SHP77 (cell line): ENCODE results near the gene THUMPD2.
"Not testable (repeated sequence)": the region's sequence is repeated elsewhere in the genome, so short reads cannot be mapped to it uniquely, and the experiment has no call there.

Experiments
- DNase-seq, 2 experiments: peaks; one replicate each; lab custom pipeline; 2025; lab: John Stamatoyannopoulos, UW

The THUMPD2 gene

DNA sequence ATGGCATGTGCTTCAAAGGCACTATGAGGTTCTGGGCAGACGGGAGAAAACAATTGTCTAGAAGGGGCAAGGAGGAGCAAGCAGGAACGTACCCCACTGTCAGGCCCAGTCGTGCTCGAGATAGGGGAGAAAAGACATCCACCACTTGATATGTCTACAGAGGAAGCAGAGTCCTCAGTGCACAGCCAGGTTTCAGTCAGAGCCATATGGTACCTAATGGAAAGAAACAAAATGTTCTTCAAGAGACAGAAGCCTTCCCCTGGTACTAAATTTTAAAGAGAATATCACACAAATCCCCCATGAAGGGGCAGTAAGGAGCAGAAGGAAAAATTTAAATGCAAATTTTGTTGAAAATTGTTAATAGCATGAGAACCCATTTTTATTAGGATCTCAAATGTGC lies 21.9 kb downstream of the THUMPD2 start:
- DNase-seq = no peak

DNA sequence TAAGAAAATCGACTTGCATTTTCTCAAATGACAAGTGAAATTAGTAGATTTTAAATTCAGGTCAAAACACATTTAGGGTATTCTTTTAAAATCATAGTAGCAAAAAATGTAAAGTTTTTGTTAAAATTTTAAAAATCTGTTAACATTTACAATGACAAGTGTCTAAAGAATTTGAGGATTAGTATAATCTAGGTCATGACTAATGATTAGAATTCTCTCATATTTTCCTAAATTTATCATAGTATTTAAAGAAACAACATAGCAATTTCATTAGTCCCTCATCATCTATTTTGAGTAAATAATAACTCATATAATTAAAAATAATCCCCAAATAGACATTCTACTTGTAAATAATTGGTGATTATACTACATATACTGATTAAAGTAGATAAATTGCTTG lies 23.6 kb downstream of the THUMPD2 start:
- DNase-seq = no peak

DNA sequence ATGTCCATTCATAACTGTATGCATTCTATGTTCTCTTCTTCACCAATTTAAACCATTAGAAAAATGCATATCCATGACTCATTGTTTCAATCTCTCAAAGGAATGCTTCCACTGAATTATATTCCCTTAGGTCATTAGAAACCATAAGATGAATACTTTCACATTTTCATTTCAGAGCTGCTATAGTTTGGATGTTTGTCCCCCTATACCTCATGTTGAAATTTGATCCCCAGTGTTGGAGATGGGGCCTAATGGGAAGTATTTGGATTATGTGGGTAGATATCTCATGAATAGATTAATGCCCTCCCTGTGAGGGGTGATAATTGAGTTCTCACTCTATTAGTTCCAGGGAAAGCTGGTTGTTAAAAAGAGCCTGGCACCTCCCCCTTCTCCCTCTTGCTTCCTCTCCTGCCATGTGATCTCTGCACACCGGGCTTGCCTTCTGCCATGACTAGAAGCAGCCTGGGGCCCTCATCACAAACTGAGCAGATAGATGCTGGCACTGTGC lies 35.7 kb downstream of the THUMPD2 start:
- DNase-seq = no peak

DNA sequence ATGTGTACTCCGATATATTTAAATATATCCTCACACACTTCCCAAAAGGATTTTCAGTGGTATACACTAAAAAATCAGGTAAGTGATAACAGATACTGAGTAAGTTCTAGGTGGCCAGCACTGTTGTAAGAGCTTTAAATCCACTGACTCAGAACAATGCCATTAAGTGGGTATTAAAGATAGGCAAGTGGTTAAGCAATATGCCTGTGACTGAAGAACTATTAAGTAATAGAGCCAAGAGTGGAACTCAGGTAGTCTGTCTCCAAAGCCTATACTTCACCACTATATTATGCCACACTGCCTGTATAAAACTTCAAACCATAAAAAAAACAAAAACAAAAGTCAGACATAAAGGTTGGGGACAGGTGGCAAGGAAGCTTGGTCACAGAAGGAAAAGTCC lies 37.2 kb downstream of the THUMPD2 start:
- DNase-seq = no peak

DNA sequence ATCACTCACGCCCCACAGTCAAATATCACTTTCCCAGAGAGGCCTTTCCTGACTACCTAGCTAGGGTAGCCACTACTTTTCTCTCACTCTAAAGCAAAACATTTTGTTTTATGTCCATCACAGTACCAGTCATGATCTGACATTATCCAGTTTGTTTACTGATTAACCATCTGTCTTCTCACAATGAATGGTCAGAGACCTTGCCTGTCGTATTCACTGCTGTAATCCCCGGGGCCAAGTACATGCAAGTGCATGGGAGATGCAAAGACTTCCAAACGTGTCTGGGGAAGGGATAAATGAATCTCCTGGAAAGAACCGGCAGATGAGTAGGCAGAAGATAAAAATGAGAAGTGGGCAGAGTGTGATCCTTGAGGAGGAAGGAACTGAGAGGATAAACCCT lies 39.7 kb downstream of the THUMPD2 start:
- no peak for DNase-seq

DNA sequence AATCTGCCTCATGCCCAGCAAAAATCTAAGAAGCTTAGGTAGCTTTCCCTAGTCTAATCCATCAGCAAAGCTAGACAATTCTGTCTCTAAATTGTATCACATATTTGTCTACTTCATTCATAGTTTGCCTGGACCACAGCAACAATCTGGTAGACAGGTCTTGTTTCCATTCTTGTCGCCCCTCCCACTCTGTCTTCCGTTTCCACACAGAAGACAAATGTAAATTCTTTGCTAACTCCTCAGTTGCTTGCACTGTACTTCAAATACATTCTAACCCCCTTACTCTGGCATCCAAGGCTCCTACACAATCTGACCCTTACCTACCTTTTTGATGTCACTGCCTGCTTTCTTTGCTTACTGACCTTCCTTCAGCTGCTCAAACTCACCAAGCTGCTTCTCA lies 40.1 kb downstream of the THUMPD2 start:
- no peak for DNase-seq

DNA sequence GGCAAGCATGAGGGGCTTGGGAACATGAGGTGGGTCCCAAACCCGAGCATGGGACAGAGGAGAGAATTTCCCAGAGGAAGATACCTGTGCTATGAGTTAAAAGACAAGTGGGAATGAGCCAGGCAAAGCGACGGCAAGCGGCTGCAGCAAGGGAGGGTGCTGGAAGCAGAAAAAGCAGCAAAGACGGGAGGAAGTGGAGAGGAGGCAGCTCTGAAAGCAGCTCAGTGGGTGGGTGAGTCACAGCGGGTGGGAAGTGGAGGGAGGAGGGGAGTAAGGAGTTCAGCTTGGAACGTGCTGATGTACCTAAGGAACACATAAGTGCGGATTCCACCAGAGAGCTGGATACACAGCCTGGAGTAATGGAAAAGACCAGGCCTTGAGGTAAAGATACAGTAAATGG lies 41.4 kb downstream of the THUMPD2 start:
- no peak for DNase-seq

DNA sequence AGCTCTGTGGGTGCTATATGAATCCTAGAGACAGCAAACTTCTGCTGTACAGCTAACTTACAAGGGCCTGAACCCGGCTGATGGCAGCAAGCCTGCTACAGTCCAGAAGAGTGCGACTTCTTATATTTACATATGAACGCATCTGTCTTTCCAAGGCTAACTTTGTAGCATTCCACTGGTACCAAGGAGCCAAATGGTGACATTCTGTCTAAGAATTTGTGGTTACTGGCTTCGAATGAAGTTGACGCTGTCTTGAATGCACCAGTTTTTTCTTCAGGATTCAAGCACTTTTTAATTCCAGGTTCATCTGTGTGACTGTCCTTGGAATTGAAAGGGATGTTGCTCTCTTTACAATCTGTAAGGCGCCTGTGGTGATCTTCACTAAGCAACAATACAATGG lies 42.4 kb downstream of the THUMPD2 start:
- no peak for DNase-seq

DNA sequence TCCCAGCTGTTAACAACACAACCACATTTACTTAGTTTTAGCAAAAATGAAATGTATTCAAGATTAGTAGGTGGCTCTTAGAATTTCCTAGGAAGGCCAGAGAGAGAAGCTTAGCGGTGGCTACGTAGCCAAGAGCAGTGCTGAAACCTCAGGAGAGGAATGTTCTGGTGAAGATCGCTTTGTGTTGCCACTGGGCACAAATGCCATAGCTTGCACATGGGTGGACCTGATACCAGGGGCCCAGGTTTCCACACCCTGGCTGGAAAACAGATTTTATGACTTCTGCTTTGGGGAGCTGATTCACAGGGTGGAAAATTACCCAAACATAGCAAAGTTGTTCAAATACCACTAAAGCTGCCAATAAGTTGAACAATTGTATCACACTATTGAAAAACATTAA lies 43.4 kb downstream of the THUMPD2 start:
- no peak for DNase-seq

DNA sequence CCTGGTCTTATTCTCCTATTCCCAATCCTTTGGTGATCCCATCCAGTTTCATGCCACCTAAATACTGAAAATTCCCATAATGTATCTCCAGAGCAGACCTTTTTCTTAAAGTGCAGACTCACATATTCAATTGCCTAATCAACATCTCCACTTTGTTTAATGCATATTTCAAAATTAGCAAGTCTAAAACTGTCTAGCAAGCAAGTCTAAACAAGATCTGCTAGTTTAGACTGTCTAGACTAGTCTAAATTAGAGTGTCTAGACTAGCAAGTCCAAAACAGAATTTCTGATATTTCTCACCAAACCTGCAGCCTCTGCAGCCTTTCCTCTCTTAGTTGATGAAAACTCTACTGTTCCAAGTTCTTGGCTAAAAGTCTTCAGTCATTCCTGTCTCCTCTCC lies 44.6 kb downstream of the THUMPD2 start:
- no peak for DNase-seq

DNA sequence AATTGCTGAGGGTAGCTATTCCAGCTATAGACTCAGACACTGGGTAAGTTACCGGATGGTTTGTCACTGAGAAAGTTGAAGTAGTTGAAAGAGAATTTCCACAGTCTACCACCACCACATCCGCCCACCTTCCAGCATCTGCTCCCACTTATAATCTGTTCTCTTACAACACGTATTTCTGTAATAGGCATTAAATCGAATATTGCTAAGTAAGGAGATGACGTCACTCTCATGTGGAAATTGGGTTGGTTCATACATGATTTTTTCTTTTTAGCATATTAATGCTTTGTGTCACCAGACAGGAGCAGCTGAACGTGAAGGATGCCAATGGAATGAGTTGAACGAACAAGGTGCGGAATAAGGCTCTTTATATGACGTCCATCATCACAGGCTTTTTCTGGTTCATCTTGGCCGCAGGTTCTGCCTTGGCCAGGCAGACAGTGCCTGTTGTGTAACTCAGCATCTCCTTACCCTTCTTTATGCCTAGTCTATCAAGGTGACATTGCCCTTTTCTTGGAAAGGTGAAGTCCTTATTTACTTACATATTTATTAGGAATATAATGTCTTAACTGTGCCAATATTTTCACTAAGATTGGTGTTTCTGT lies 45.9 kb downstream of the THUMPD2 start:
- DNase-seq = no peak

DNA sequence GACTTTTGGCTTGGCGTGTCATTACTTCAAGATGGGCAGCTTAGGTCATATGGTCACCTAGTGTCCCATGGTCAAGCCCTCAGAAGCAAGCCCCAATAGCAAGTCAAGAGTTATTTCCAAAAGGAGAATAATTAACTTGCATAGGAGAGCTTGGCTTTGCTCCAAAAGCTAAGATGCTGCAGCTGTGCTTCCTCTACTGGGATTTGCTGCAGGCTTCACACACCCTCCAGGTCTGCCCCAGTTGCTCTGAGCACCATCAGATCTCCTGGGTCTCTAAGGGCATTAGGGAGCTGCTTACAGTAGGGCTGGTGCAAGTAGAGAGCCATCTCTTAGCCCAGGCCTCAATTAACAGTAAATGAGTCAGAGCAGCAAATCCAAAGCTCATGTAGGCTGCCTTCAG lies 46.6 kb downstream of the THUMPD2 start:
- no peak for DNase-seq

DNA sequence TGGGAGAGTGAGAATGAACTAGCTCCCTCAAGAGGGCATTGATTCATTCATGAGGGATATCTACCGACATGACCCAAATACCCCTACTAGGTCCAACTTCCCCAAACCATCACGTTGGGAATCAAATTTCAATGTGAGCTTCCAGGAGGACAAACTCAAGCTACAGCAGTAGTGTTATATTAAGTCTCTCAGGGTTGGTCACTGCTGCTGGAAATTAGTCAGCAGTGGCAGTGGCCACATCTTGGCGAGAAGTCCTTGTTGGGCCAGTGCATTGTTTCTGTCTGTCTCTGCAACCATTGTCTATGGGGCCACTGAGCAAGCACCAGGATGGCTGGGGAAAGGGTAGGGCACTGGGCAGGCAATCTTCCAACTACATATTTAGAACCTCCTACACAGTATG lies 47.5 kb downstream of the THUMPD2 start:
- no peak for DNase-seq

DNA sequence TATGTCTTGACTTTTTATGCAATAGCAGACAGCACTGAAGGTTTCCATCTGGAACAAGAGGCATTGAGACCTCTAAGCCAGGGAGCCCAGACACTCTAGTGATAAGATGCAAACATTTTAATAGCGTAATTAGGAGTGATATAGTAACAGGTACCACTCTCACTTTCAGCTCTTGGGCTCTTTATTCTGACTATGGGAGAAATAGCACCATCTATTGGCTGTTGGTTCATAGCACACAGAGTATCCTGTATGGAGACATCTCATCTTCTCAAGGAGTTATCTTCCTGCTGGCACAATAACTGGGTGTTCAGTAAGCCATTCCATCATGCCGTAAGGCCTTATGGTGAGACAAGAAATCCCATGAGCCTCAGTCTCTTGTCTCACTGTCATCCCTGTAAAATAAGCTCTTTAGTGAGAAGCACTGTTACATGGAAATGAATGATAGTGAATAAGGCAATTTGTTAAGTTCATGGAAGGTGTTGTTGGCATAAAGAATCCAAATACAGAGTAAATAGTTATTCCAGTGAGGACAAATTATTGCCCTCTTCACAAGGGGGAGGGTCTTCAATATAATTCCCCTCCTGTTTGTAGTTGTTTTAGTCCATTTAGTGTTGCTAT lies 48.3 kb downstream of the THUMPD2 start:
- peak; percentile 11 to 17 for DNase-seq

DNA sequence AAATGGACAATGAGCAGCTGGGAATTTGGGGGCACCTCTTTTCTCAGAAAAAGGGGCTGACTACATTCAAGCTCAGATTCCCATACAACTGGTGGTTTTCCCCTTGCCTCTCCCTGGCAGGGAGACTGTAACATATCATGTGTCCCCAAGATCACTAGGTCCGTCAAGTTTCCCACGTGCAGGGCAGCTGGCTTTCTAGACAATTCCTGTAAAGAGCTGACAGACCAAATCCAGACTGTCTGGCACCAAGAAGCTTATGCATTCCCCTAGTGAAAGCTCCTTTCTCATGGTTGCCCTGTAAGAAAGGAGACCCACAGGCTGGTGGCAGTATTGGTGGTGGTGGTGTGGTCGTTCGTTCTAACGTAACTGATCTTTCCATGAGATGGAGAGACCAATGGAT lies 48.8 kb downstream of the THUMPD2 start:
- DNase-seq = no peak

DNA sequence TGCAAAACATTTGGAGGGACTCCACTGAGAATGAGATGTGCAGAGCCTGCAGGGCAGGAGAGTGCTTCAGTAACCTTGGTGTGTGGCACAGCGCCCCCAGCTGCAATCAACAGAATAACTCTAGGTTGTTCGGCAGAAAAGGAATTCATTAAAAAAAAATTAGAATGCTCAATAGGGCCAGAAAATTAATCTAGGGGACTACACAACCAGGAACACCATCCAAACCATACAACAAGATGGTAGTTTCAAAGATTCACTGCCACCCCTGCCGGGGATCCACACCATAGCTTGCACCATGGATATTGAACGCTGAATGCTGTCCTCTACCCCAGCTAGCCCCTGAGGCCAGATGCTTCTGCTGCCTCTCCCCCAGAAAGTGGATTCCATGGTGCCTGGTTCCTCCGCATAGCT lies 50.1 kb downstream of the THUMPD2 start:
- DNase-seq = peak in 1 of 2 experiments; percentile 26

DNA sequence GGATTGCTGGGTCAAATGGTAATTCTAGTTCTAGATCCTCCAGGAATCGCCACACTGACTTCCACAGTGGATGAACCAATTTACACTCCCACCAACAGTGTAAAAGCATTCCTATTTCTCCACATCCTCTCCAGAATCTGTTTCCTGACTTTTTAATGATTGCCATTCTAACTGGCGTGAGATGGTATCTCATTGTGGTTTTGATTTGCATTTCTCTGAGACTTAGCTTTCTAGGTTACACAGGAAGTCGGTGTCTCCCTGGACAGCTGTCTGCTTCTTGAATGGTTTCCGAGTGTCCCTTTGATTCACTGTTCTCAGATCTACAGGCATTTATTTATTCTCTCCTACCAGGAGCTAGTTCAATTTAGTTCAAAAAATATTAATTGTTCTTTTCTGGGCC lies 51.0 kb downstream of the THUMPD2 start:
- DNase-seq = not testable (repeated sequence)

DNA sequence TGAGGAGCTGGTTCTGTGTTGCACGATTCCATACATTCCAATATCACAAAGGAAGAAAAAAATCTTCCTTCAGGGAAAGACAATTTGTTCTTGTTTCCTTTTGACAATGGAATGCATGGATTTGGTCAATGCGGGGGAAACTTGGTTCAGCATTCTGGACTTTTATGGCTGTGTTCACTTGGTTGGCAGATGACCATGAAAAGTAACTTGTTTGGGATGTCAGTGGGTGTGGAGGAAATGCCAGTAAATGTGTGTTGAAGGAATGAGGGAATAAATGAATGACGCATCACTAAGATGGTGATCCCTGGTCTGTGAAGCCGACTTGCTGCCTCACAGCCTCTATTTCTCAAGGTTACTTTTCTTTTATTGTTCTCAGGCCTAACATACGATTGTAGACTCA lies 53.7 kb downstream of the THUMPD2 start:
- DNase-seq = no peak

DNA sequence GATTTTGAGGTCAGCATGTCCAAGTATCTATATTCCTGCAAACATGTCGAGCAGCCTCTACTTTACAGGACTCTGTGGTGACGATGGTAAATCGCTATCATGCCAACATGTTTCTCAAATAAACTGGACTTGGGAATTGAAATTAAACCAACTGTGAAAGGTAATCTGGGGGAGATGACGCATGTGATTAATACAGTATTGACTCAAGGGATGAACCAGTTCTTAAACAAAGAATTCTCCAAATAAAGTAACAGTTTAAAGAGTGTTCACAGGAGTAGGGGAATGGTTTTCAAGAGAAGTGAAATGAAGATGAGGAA lies 54.3 kb downstream of the THUMPD2 start:
- no peak for DNase-seq

DNA sequence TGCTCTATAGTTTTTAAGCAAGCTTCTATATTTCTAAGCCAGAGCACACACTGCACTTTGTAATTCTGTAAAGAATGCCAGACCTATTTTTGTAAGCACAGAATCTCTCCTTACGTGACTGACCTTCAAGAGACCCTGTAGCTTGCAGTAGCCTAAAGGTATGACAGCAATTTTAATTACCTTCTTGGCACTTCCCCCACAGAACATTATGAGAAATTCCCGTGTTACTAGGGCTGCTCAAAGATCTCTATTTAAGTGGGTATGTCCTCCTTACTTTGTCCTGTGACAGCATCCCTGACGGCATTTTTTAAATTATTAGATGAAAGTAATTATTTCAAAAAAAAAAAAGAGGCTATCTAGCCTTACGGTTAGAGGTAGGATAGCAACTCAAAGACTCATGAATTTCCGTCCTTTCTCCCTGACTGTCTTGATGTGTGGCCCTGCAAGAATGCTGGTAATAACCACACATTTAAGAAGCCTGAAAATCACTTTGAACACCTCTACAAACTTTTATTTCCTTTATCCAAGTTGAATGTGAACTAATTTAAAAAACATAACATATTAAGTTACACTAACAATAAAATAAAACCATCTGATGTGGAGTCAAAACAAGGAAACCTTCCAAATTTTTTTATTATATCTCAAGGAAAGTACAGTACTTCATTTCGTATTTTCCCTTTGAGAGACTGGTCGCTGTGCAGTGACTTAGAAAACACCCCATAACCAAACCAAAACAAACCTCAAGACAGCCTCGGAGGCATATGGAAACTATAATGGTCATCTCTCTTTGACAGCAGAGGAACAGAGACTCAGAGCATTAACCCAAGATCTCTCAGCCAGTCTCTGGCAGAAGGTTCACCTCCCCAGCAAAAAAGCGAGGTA lies 54.9 kb downstream of the THUMPD2 start:
- no peak for DNase-seq

DNA sequence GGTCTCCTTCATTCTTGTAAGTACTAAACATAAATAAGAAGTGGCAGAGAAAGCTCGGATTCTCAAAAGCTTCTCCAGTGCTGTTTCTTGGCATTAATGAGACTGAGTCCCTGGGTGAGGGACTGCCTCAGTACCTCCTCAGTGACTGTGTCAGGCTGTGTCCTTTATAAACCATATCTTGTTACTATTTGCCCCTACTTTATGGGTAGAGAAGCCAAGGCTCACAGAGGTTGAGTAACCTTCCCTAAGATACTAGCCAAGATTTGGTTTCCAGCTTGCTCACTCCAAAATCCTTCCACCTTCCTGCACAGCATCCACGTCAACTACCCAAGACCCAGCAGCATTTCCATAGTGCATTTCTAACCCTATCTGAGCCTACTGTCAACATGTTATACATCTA lies 55.6 kb downstream of the THUMPD2 start:
- DNase-seq = no peak

DNA sequence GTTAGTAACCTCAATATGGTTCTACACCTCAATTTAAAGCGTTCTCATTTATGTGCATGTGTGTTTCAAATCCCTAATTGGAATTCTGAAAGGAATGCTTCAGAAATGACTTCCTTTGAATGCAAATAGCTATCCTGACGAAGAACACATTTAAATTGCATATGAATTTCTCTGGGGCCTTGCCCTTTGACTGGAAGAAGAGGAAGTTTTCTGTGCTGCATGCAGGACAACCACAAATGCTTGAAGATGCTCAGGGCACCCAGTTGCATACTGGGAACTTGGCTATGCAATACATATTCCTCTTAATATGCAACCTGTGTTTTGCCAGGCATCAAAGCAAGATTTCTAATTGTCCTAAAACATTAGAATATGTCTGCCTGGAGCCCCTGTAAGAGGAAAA lies 58.1 kb downstream of the THUMPD2 start:
- no peak for DNase-seq

DNA sequence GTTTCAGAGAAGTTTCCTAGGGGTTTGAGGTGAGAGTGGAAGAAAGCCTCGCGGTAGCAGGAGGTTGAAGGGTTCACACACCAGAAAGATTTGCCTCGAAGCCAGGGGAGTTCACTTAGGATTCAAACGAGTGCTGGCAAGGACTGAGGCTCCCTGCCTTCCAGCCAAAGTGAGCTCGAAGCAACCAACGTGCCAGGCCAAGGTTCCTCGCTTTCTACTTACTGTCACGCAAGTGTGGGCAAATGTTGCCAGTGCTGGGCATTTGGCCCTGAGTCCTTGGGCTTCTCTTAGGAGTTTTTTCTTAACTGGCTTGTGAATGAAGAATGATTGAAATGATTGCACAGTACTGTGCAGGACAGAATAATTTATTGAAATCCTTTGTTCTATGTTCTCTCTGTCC lies 59.7 kb downstream of the THUMPD2 start:
- no peak for DNase-seq
